ENCODE data around the gene DAPP1. TPM values are rescaled to one million over a fixed set of nuclear protein-coding genes. Genes with fewer than 3 reads are reported as not detected.

Gene DAPP1
- total RNA-seq, 1 donor = not detected

DNA sequence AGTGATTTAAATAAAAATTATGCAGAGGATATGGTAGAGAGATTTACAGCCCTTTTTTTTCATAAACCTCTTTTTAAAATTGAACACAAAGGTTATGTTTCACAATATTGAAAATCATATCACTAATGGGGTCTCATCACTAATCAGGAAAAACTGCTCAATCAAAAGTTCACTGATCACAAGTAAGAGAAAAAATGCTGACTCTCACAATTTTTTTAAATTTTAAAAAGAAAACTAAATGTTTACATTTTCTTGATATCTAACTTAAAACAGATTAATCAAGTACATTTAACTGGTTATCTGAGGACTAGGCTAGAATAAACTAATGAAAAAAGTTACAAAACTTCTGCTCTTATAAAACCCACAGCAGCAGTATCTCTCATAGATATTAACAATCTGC is 69.1 kb downstream of the DAPP1 start:
- DNase-seq (ENCODE audit: low read depth) = no peak
- TF ChIP-seq, protein P1, sequence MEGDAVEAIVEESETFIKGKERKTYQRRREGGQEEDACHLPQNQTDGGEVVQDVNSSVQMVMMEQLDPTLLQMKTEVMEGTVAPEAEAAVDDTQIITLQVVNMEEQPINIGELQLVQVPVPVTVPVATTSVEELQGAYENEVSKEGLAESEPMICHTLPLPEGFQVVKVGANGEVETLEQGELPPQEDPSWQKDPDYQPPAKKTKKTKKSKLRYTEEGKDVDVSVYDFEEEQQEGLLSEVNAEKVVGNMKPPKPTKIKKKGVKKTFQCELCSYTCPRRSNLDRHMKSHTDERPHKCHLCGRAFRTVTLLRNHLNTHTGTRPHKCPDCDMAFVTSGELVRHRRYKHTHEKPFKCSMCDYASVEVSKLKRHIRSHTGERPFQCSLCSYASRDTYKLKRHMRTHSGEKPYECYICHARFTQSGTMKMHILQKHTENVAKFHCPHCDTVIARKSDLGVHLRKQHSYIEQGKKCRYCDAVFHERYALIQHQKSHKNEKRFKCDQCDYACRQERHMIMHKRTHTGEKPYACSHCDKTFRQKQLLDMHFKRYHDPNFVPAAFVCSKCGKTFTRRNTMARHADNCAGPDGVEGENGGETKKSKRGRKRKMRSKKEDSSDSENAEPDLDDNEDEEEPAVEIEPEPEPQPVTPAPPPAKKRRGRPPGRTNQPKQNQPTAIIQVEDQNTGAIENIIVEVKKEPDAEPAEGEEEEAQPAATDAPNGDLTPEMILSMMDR (IDR thresholded peaks at IDR 0.05; ENCODE audit: insufficient read depth, low read length) = no peak
- H3K4me3 ChIP-seq (ENCODE audit: low read depth, low read length) = no peak overlapping the region

DNA sequence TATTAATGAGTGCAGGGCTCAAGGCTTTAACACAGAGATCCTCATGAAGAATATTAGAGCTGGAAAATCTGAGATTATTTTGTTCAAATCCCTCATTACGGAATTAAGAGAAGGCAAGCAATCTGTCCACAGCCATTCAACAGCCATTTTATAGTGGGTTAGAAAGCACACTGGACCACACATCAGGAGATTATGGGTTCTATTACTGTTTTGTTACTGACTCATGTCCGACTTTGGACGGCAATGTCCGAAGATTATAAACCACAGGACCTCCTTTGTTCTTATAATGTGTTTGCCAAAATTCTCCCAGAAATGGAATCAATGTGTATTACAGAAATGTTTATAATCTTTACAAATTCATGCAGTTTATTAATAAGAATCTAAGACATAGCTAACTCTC is 69.5 kb downstream of the DAPP1 start:
- peak; percentile 70 for DNase-seq (ENCODE audit: low read depth)
- H3K4me3 ChIP-seq (ENCODE audit: low read depth, low read length) = no peak overlapping the region
- TF ChIP-seq, protein P1 (IDR thresholded peaks at IDR 0.05; ENCODE audit: insufficient read depth, low read length) = no peak

DNA sequence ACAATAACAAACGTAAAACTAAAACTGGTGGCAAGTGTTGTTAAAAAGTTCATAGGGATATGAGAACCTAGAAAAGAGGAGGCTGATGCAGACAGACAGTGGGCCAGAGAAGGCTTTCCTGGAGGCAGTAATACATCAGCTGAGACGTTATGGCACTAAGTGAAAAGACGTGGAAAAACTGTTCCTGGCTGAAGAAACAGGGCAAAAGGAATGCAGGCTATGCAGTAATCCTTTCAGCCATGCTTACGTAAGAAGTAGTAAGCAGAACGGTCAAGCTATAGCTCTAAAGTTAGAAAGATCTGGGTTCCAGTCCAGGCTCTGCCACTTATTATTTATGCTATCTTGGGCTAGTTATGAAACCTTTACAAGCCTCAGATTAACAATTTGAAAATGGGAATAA is 71.2 kb downstream of the DAPP1 start:
- TF ChIP-seq, protein P1 (IDR thresholded peaks at IDR 0.05; ENCODE audit: insufficient read depth, low read length) = no peak
- peak; percentile 63 for DNase-seq (ENCODE audit: low read depth)
- H3K4me3 ChIP-seq (ENCODE audit: low read depth, low read length) = no peak overlapping the region

DNA sequence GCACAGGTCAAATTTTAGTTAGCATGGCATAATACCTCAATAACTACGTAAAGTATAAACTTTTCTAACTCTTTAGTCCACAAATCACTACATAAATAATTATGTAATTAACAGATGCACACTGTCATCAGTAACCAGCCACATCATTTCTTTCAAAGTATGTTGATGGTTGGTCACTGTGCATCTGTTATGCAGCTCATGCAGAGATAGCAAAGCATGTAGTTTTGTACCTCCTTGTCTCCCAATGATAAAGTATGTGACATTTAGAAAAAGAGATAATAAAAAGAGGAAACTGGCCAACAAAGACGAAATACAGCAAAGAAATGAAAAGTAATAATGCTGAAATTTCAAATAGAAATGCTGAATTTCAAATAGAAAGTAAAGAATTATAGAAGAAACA is 74.7 kb downstream of the DAPP1 start:
- no peak overlapping the region for H3K4me3 ChIP-seq (ENCODE audit: low read depth, low read length)
- no peak for DNase-seq (ENCODE audit: low read depth)
- TF ChIP-seq, protein P1 (IDR thresholded peaks at IDR 0.05; ENCODE audit: insufficient read depth, low read length) = no peak

DNA sequence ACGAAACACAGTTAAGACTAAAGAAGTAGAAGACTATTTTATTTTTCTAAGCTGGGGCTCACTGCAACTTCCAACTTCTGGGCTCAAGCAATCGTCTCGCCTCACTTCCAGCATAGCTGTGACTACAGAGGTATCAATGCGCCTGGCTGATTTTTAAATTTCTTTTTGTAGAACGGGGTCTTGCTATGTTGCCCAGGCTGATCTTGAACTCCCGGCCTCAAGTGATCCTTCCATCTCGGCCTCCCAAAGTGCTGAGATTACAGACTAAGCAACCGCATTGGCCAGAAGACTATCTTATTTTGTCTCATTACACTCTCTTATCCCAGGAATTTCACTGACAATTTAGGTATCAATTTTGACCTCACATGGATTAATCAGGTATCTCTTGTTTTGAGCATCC is 76.4 kb downstream of the DAPP1 start:
- DNase-seq (ENCODE audit: low read depth) = no peak
- H3K4me3 ChIP-seq (ENCODE audit: low read depth, low read length) = peak overlapping the region; percentile 91
- TF ChIP-seq, protein P1 (IDR thresholded peaks at IDR 0.05; ENCODE audit: insufficient read depth, low read length) = no peak

DNA sequence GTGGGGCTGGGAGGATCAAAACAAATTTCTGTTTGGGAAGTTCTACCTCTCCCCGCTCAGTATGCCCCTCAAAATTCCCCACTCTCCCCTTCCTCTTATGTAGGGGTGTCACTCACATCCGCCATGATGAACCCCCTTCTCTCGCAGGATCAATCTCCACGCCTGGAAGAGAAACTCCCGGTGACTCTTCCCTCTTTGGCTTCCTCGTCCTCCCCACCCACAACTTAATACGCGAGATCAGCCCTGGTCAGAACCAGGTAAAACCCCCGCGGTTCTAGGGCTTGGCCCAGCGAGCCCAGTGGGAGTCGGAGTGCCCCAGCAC is 77.2 kb downstream of the DAPP1 start:
- peak overlapping the region; percentile 91 for H3K4me3 ChIP-seq (ENCODE audit: low read depth, low read length)
- DNase-seq (ENCODE audit: low read depth) = no peak
- TF ChIP-seq, protein P1 (IDR thresholded peaks at IDR 0.05; ENCODE audit: insufficient read depth, low read length) = no peak

DNA sequence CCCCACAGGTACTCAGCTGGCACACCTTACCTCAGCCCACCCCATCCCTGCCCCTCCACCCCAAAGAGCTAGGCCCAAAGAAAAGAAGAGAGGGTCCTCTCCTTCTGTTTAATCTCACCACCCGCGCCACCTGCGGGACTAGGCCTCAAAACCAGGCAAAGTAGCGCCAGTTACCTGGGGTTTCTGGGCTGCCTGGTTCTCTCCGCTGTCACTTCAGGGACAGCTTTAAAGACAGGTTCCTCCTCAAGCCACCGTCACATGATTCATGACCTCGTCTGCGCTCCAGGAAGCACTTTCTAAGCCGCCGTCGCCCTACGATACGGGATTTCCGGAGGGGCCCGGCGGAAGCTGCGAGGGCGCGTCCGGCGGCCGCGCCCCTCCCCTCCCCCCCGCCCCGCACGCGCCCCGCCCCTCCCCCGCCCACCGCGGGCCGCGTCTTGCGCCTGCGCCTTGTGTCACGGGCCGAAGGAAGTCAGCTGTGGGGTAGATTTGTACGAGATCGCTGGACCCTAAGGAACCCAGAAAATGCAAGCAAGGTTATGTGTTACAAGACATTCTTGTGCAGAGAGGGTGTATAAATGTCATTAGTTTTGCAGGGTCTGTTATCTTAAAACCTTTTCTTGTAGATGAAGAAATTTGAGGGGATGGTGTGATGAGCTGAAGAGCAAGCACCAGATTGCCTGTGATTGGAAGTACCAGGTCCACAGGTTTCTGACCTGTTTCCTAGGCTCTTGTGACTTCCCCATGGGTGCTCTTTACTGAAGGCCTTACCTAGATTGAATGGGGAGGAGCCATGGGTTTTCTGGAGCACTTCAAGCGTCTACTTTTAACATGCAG is 77.8 kb downstream of the DAPP1 start, which contains the start of gene LAMTOR3:
Gene LAMTOR3 (minus strand): TSS at position 267 of the 837 bp plus-strand sequence. CDS start 464 bp downstream, outside the sequence.
- DNase-seq (ENCODE audit: low read depth) = peak; percentile 89
- peak within 1 kb of the TSS; percentile 91 for H3K4me3 ChIP-seq (ENCODE audit: low read depth, low read length)
- TF ChIP-seq, protein P1 (IDR thresholded peaks at IDR 0.05; ENCODE audit: insufficient read depth, low read length) = no peak
